HFFc6 (cell line): ENCODE data around the gene CKAP5. TPM values are rescaled to one million over a fixed set of nuclear protein-coding genes. Genes with fewer than 3 reads are reported as not detected.

ENCODE experiments used
- DNase-seq: peaks from one replicate; pipeline ENCODE4 v3.0.0-alpha.2; 2018
- H3K27ac Mint-ChIP-seq: 2 replicates; pipeline ENCODE4 v1.8.0; 2020; ENCODE audit warnings: mild to moderate bottlenecking, mixed read lengths
- H3K27me3 Mint-ChIP-seq: 2 replicates; pipeline ENCODE4 v1.8.0; 2021; ENCODE audit warnings: mild to moderate bottlenecking, moderate library complexity, mixed read lengths; ENCODE audit not compliant: insufficient read depth
- H3K36me3 Mint-ChIP-seq: 2 replicates; pipeline ENCODE4 v1.8.0; 2021; ENCODE audit warnings: low read depth, mixed read lengths
- H3K4me1 Mint-ChIP-seq: 2 replicates; pipeline ENCODE4 v1.8.0; 2020; ENCODE audit warnings: low read depth, mixed read lengths
- H3K4me3 Mint-ChIP-seq: 2 replicates; pipeline ENCODE4 v1.8.0; 2020; ENCODE audit warnings: mild to moderate bottlenecking, moderate library complexity, mixed read lengths
- H3K9me3 Mint-ChIP-seq: 2 replicates; pipeline ENCODE4 v1.8.0; 2020; ENCODE audit warnings: mild to moderate bottlenecking, mixed read lengths
- CTCF ChIP-seq: fragments of 200-600 bp; sonication (generic); IDR thresholded peaks from 2 replicates; pipeline ENCODE4 v1.5.0; 2021; ENCODE audit warnings: antibody characterized with exemption, mild to moderate bottlenecking
- total RNA-seq, 6 experiments: library from RNA; stranded (reverse); fragmentation: NEBNext Ultra II Directional; extraction: Animal tissue kit (Norgen Biotek cat#: 25700); gene quantifications; 2 replicates in 1 of 6; 3 replicates in 5 of 6; pipeline ENCODE4 v1.2.3, GENCODE V29; 2021

The CKAP5 gene
- total RNA-seq, 6 experiments from 2014 or later: 87.8 to 125 (median 116) TPM

- Mint-ChIP-seq H3K4me1 (no peaks in the 10 kb centered on the region), H3K27ac (no peak overlapping the region)
These were observed 103.0 kb downstream of the CKAP5 start for GRCh38 chr11:46743043-46743442.

GRCh38 chr11:46741600-46742484, 104.2 kb downstream of the CKAP5 start:
- Mint-ChIP-seq H3K9me3 (no peaks in the 10 kb centered on the region), H3K4me3 (no peak overlapping the region), H3K4me1 (no peaks in the 10 kb centered on the region), H3K27ac (no peak overlapping the region), H3K36me3 (peaks cover 54% of the 10 kb centered on the region), H3K27me3 (no peaks in the 10 kb centered on the region; the same call in none of the 2 replicates)
- DNase-seq: no peak
- TF ChIP-seq CTCF: no peak

More at GRCh38 chr11:46743043-46743442, 103.0 kb downstream of the CKAP5 start:
- Mint-ChIP-seq H3K36me3 (peaks cover 62% of the 10 kb centered on the region), H3K4me3 (no peak overlapping the region), H3K9me3 (no peaks in the 10 kb centered on the region), H3K27me3 (no peaks in the 10 kb centered on the region; the same call in none of the 2 replicates)
- no peak for TF ChIP-seq CTCF
- DNase-seq: no peak

GRCh38 chr11:46738887-46739286, 107.2 kb downstream of the CKAP5 start:
- Mint-ChIP-seq H3K4me1 (no peaks in the 10 kb centered on the region), H3K36me3 (peaks cover 39% of the 10 kb centered on the region), H3K9me3 (no peaks in the 10 kb centered on the region), H3K4me3 (no peak overlapping the region), H3K27me3 (peaks cover 4% of the 10 kb centered on the region), H3K27ac (no peak overlapping the region)
- TF ChIP-seq CTCF: no peak
- no peak for DNase-seq

DNA sequence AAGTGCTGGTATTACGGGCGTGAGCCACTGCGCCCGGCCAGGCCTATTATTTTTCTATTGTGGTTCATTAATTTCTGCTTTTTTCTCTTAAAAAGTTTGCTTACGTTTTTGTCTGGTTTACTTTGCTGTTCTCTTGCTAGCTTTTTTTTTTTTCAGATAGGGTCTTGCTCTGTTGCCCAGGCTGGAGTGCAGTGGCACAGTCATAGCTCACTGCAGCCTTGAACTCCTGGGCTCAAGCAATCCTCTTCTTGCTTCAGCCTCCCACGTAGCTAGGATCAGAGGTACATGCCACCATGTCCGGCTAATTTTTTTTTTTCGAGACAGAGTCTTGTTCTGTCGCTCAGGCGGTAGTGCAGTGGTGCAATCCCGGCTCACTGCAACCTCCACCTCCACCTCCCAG, 108.4 kb downstream of the CKAP5 start:
- no peaks in the 10 kb centered on the region for H3K9me3 Mint-ChIP-seq
- H3K4me3 Mint-ChIP-seq: no peak overlapping the region
- no peak overlapping the region for H3K27ac Mint-ChIP-seq
- no peak for TF ChIP-seq CTCF
- H3K4me1 Mint-ChIP-seq: no peaks in the 10 kb centered on the region
- peaks cover 31% of the 10 kb centered on the region for H3K36me3 Mint-ChIP-seq
- peaks cover 4% of the 10 kb centered on the region for H3K27me3 Mint-ChIP-seq
- no peak for DNase-seq

- Mint-ChIP-seq H3K27ac (no peak overlapping the region), H3K27me3 (peaks cover 4% of the 10 kb centered on the region; the same call in 1 of the 2 replicates), H3K9me3 (no peaks in the 10 kb centered on the region), H3K36me3 (peaks cover 20% of the 10 kb centered on the region), H3K4me1 (no peaks in the 10 kb centered on the region), H3K4me3 (no peak overlapping the region)
- no peak for DNase-seq
- no peak for TF ChIP-seq CTCF
These were observed 109.5 kb downstream of the CKAP5 start for GRCh38 chr11:46736615-46737014.
